H1 (cell line): ENCODE results near the gene VGF.

ENCODE experiments used
- NANOG ChIP-seq: IDR thresholded peaks from 2 replicates; pipeline ENCODE4 v1.6.1; 2011; ENCODE audit warnings: low read length, low read depth, mild to moderate bottlenecking, inconsistent platforms; ENCODE audit not compliant: insufficient read depth, poor library complexity, severe bottlenecking
- RAD21 ChIP-seq, 2 experiments: IDR thresholded peaks in 1 of 2; conservative IDR thresholded peaks in 1 of 2; 2 replicates each; pipeline ENCODE4 v1.6.1; 2011; ENCODE audit warnings: low read depth in 2 of 2, low read length in 2 of 2, improper control_type of control experiment in 1 of 2, inconsistent platforms in 1 of 2, mild to moderate bottlenecking in 1 of 2, moderate library complexity in 1 of 2
- TF ChIP-seq, protein P1 (sequence below), 3 experiments: IDR thresholded peaks; 1 replicate in 2 of 3; 2 replicates in 1 of 3; pipeline versions ENCODE4 v1.5.1 to v1.6.1; 2011; ENCODE audit warnings: low read length in 3 of 3, mild to moderate bottlenecking in 3 of 3, inconsistent platforms in 2 of 3, low read depth in 1 of 3, moderate library complexity in 1 of 3; ENCODE audit not compliant: insufficient read depth in 1 of 3; ENCODE audit errors: control extremely low read depth in 1 of 3

DNA sequence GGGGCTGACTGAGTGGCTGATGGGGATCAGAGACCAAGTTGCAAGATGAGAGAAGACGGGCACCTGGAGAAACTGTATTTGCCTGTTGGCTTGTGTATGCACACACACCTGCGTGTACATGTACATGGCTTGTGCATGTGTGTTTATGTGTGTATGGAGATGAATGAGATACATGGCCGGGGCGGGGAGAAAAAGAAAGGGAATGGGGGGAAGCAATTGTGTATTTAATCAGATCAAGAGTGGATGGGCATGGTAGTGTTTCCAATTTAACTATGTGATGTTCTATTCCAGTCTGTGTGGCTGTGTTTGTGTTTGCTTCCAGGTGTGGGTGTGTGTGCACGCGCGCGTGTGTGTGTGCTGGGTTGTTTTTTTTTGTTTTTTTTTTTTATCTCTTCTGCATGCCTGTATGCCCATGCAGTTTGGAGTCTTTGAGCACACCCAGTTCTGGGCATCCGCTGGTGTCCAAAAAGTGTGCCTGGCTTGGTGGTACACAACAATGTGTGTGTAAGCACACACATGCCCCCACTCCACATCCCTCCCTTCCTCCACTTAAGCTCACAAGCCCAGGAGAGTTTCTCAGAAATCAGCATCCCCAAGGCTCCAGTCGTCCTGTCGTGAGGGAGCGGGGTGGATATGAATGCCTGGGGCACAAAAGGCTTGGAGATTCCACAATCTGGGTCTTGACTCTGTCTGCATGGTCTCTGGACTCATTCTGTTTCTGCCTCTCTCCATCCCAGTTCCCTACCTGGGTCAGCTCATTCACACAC, 2.5 kb upstream of the VGF start:
- TF ChIP-seq RAD21 (IDR thresholded peaks at IDR 0.05 in 1 of 2, conservative IDR thresholded peaks at IDR 0.05 in 1 of 2; ENCODE audit: low read depth in 2 of 2, low read length in 2 of 2), result no peak
- no peak for TF ChIP-seq NANOG
- TF ChIP-seq, protein P1, sequence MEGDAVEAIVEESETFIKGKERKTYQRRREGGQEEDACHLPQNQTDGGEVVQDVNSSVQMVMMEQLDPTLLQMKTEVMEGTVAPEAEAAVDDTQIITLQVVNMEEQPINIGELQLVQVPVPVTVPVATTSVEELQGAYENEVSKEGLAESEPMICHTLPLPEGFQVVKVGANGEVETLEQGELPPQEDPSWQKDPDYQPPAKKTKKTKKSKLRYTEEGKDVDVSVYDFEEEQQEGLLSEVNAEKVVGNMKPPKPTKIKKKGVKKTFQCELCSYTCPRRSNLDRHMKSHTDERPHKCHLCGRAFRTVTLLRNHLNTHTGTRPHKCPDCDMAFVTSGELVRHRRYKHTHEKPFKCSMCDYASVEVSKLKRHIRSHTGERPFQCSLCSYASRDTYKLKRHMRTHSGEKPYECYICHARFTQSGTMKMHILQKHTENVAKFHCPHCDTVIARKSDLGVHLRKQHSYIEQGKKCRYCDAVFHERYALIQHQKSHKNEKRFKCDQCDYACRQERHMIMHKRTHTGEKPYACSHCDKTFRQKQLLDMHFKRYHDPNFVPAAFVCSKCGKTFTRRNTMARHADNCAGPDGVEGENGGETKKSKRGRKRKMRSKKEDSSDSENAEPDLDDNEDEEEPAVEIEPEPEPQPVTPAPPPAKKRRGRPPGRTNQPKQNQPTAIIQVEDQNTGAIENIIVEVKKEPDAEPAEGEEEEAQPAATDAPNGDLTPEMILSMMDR (IDR thresholded peaks at IDR 0.05; ENCODE audit: control extremely low read depth in 1 of 3, insufficient read depth in 1 of 3, low read depth in 1 of 3, low read length in 3 of 3), result no peak
